Measurements from ENCODE around the gene NDUFB4. TPM values are rescaled to one million over a fixed set of nuclear protein-coding genes. Genes with fewer than 3 reads are reported as not detected.

The NDUFB4 gene
- total and polyA plus RNA-seq, 2 donors (not counting 1 experiment from before 2014, with no cell fraction given), result 26.9 to 178 TPM

GRCh38 chr3:120625159-120625586 lies 29.0 kb downstream of the NDUFB4 start:
- H3K36me3 ChIP-seq (ENCODE audit: control insufficient read depth, insufficient read depth, low read length), result no peaks in the 10 kb centered on the region
- TF ChIP-seq CTCF (conservative IDR thresholded peaks at IDR 0.05 in 1 of 2, IDR thresholded peaks at IDR 0.05 in 1 of 2; ENCODE audit: low read depth in 1 of 2, low read length in 2 of 2) (no peak), EZH2 (IDR thresholded peaks at IDR 0.05; ENCODE audit: low read length, missing control alignments) (no peak)
- no peaks in the 10 kb centered on the region for H3K27me3 ChIP-seq (ENCODE audit: control insufficient read depth, insufficient read depth, low read length)
- no peak overlapping the region for H2AFZ ChIP-seq (ENCODE audit: low read length)
- no peak overlapping the region for H3K27ac ChIP-seq (ENCODE audit: insufficient read depth, low read length)
- no peaks in the 10 kb centered on the region for H3K9me3 ChIP-seq (ENCODE audit: control insufficient read depth, insufficient read depth, low read depth, low read length)
- H3K4me3 ChIP-seq (replicated peaks in 1 of 4; ENCODE audit: control extremely low read depth in 1 of 4, insufficient read depth in 1 of 4, low read depth in 3 of 4, low read length in 4 of 4), result no peak overlapping the region
- no peak for DNase-seq (ENCODE audit: low read depth in 2 of 2)
- H3K4me1 ChIP-seq (ENCODE audit: control insufficient read depth, extremely low read depth, insufficient read depth, low read length), result no peaks in the 10 kb centered on the region
- no peak overlapping the region for H3K4me2 ChIP-seq (ENCODE audit: extremely low read depth, insufficient read depth, low read length)
- no peaks in the 10 kb centered on the region for H4K20me1 ChIP-seq (ENCODE audit: control insufficient read depth, extremely low read depth, insufficient read depth, low read length)
- H3K9ac ChIP-seq (ENCODE audit: insufficient read depth, low read length), result no peak overlapping the region
- H3K79me2 ChIP-seq (ENCODE audit: control insufficient read depth, insufficient read depth, low read length), result no peaks in the 10 kb centered on the region

- H2AFZ ChIP-seq (ENCODE audit: low read length), result no peak overlapping the region
- no peak for TF ChIP-seq EZH2 (IDR thresholded peaks at IDR 0.05; ENCODE audit: low read length, missing control alignments)
- TF ChIP-seq CTCF (conservative IDR thresholded peaks at IDR 0.05 in 1 of 2, IDR thresholded peaks at IDR 0.05 in 1 of 2; ENCODE audit: low read depth in 1 of 2, low read length in 2 of 2), result no peak
- no peaks in the 10 kb centered on the region for H3K79me2 ChIP-seq (ENCODE audit: control insufficient read depth, insufficient read depth, low read length)
- H3K27me3 ChIP-seq (ENCODE audit: control insufficient read depth, insufficient read depth, low read length), result no peaks in the 10 kb centered on the region
- no peaks in the 10 kb centered on the region for H3K9me3 ChIP-seq (ENCODE audit: control insufficient read depth, insufficient read depth, low read depth, low read length)
- H3K36me3 ChIP-seq (ENCODE audit: control insufficient read depth, insufficient read depth, low read length), result no peaks in the 10 kb centered on the region
- peak in 1 of 2 donors; percentile 8 for DNase-seq (ENCODE audit: low read depth in 2 of 2)
- H3K4me3 ChIP-seq (replicated peaks in 1 of 4; ENCODE audit: control extremely low read depth in 1 of 4, insufficient read depth in 1 of 4, low read depth in 3 of 4, low read length in 4 of 4), result no peak overlapping the region
- H3K4me2 ChIP-seq (ENCODE audit: extremely low read depth, insufficient read depth, low read length), result no peak overlapping the region
- H3K27ac ChIP-seq (ENCODE audit: insufficient read depth, low read length), result no peak overlapping the region
- no peaks in the 10 kb centered on the region for H3K4me1 ChIP-seq (ENCODE audit: control insufficient read depth, extremely low read depth, insufficient read depth, low read length)
- no peaks in the 10 kb centered on the region for H4K20me1 ChIP-seq (ENCODE audit: control insufficient read depth, extremely low read depth, insufficient read depth, low read length)
- H3K9ac ChIP-seq (ENCODE audit: insufficient read depth, low read length), result no peak overlapping the region
Measured at GRCh38 chr3:120634539-120634938, 38.4 kb downstream of the NDUFB4 start.

- Histone ChIP-seq H2AFZ (ENCODE audit: low read length) (no peak overlapping the region), H3K27ac (ENCODE audit: insufficient read depth, low read length) (no peak overlapping the region), H3K4me2 (ENCODE audit: extremely low read depth, insufficient read depth, low read length) (no peak overlapping the region), H3K4me3 (replicated peaks in 1 of 4; ENCODE audit: control extremely low read depth in 1 of 4, insufficient read depth in 1 of 4, low read depth in 3 of 4, low read length in 4 of 4) (no peak overlapping the region), H3K9me3 (ENCODE audit: control insufficient read depth, insufficient read depth, low read depth, low read length) (no peaks in the 10 kb centered on the region), H3K4me1 (ENCODE audit: control insufficient read depth, extremely low read depth, insufficient read depth, low read length) (no peaks in the 10 kb centered on the region), H3K9ac (ENCODE audit: insufficient read depth, low read length) (no peak overlapping the region), H4K20me1 (ENCODE audit: control insufficient read depth, extremely low read depth, insufficient read depth, low read length) (no peaks in the 10 kb centered on the region), H3K27me3 (ENCODE audit: control insufficient read depth, insufficient read depth, low read length) (no peaks in the 10 kb centered on the region), H3K36me3 (ENCODE audit: control insufficient read depth, insufficient read depth, low read length) (no peaks in the 10 kb centered on the region), H3K79me2 (ENCODE audit: control insufficient read depth, insufficient read depth, low read length) (no peaks in the 10 kb centered on the region)
- no peak for TF ChIP-seq EZH2 (IDR thresholded peaks at IDR 0.05; ENCODE audit: low read length, missing control alignments)
- TF ChIP-seq CTCF (conservative IDR thresholded peaks at IDR 0.05 in 1 of 2, IDR thresholded peaks at IDR 0.05 in 1 of 2; ENCODE audit: low read depth in 1 of 2, low read length in 2 of 2), result no peak
- no peak for DNase-seq (ENCODE audit: low read depth in 2 of 2)
Measured at GRCh38 chr3:120636795-120637401, 40.8 kb downstream of the NDUFB4 start.
